SK-N-SH (cell line): ENCODE data around the gene ACSS1. TPM values are rescaled to one million over a fixed set of nuclear protein-coding genes. Genes with fewer than 3 reads are reported as not detected.

Source experiments
- CTCF ChIA-PET: fragments of 300-600, 350-600 bp; formaldehyde crosslinking; extraction: SDS; loops from one replicate; lab custom pipeline; 2021; lab: Yijun Ruan, JAX
- POLR2A ChIA-PET: fragments of 350-600 bp; sonication (Branson Sonifier 250); formaldehyde crosslinking; extraction: SDS; loops from one replicate; lab custom pipeline; 2020; ENCODE audit warnings: antibody characterized with exemption, inconsistent platforms; lab: Yijun Ruan, JAX
- DNase-seq: peaks from one replicate; pipeline ENCODE4 v3.0.0; 2012
- H2AFZ ChIP-seq: fragments of 200-600 bp; sonication (generic); 2 replicates; pipeline ENCODE4 v1.8.1; 2016; ENCODE audit warnings: antibody characterized with exemption, mild to moderate bottlenecking, low read depth
- H3F3A ChIP-seq: fragments of 200-600 bp; sonication (generic); replicated peaks from 2 replicates; pipeline ENCODE3; 2016; ENCODE audit warnings: antibody characterized with exemption, mild to moderate bottlenecking; ENCODE audit not compliant: insufficient read depth
- H3K27ac ChIP-seq, 2 experiments: fragments of 200-500 bp in 1 of 2; fragments of 200-600 bp in 1 of 2; sonication (Bioruptor generic) in 1 of 2; sonication (generic), shearing (Covaris generic) in 1 of 2; 2 replicates each; pipeline versions ENCODE4 v1.5.1 to v1.6.1; 2014 to 2016; ENCODE audit warnings: low read depth in 2 of 2, inconsistent platforms in 1 of 2, low read length in 1 of 2, mild to moderate bottlenecking in 1 of 2, mixed read lengths in 1 of 2
- H3K27me3 ChIP-seq: fragments of 200-600 bp; sonication (generic), shearing (Covaris generic); 2 replicates; pipeline ENCODE4 v1.6.1; 2016; ENCODE audit warnings: mixed run types; ENCODE audit not compliant: insufficient read depth
- H3K36me3 ChIP-seq, 2 experiments: fragments of 200-500 bp in 1 of 2; fragments of 200-600 bp in 1 of 2; sonication (Bioruptor generic) in 1 of 2; sonication (generic) in 1 of 2; replicated peaks in 1 of 2; 2 replicates each; pipeline versions ENCODE3 to v1.5.1; 2014 to 2016; ENCODE audit warnings: low read length in 1 of 2, mild to moderate bottlenecking in 1 of 2; ENCODE audit not compliant: insufficient read depth in 2 of 2, control insufficient read depth in 1 of 2
- H3K4me1 ChIP-seq, 2 experiments: fragments of 200-500 bp in 1 of 2; fragments of 200-600 bp in 1 of 2; sonication (Bioruptor generic) in 1 of 2; sonication (generic), shearing (Covaris generic) in 1 of 2; 2 replicates each; pipeline versions ENCODE4 v1.5.1 to v1.6.1; 2014 to 2016; ENCODE audit warnings: low read depth in 1 of 2, low read length in 1 of 2, mixed run types in 1 of 2; ENCODE audit not compliant: insufficient read depth in 2 of 2, control insufficient read depth in 1 of 2
- H3K4me2 ChIP-seq: fragments of 200-600 bp; sonication (generic), shearing (Covaris generic); 2 replicates; pipeline ENCODE4 v1.6.1; 2017; ENCODE audit warnings: mixed run types
- H3K4me3 ChIP-seq, 2 experiments: fragments of 200-500 bp in 1 of 2; fragments of 200-600 bp in 1 of 2; sonication (Bioruptor generic) in 1 of 2; sonication (generic), shearing (Covaris generic) in 1 of 2; 2 replicates each; pipeline versions ENCODE4 v1.5.1 to v1.8.1; 2014 to 2016; ENCODE audit warnings: low read depth in 2 of 2, inconsistent platforms in 1 of 2, low read length in 1 of 2, mild to moderate bottlenecking in 1 of 2, mixed read lengths in 1 of 2, moderate library complexity in 1 of 2
- H3K79me2 ChIP-seq: fragments of 200-600 bp; sonication (generic); 2 replicates; pipeline ENCODE4 v1.8.1; 2017; ENCODE audit warnings: mild to moderate bottlenecking; ENCODE audit not compliant: insufficient read depth
- H3K9ac ChIP-seq: fragments of 200-600 bp; sonication (generic); 2 replicates; pipeline ENCODE4 v1.6.1; 2017; ENCODE audit warnings: mixed run types
- H3K9me2 ChIP-seq: fragments of 200-600 bp; sonication (generic); 2 replicates; pipeline ENCODE4 v1.6.1; 2017; ENCODE audit warnings: mixed run types
- H3K9me3 ChIP-seq: fragments of 200-600 bp; sonication (generic); 2 replicates; pipeline ENCODE4 v1.6.1; 2017; ENCODE audit warnings: mixed run types, mild to moderate bottlenecking, moderate library complexity
- H4K20me1 ChIP-seq: fragments of 200-600 bp; sonication (generic); 2 replicates; pipeline ENCODE4 v1.6.1; 2017; ENCODE audit warnings: mild to moderate bottlenecking, mixed run types; ENCODE audit not compliant: insufficient read depth
- CHD2 ChIP-seq: fragments of 150-350 bp; IDR thresholded peaks from 2 replicates; pipeline ENCODE4 v1.6.1; 2018; ENCODE audit warnings: low read length; ENCODE audit not compliant: partially characterized antibody
- EP300 ChIP-seq, 2 experiments: IDR thresholded peaks; 2 replicates each; pipeline versions ENCODE4 v1.4.0 to v1.6.1; 2012; ENCODE audit warnings: borderline replicate concordance in 1 of 2, low read depth in 1 of 2, low read length in 1 of 2
- EZH2phosphoT487 ChIP-seq: fragments of 200-600 bp; sonication (generic); IDR thresholded peaks from 2 replicates; pipeline ENCODE4 v1.6.1; 2017; ENCODE audit warnings: low read depth, mixed run types, mild to moderate bottlenecking, antibody characterized with exemption, moderate library complexity, borderline replicate concordance
- FOXJ3 ChIP-seq: sonication (generic); formaldehyde crosslinking; IDR thresholded peaks from 2 replicates; pipeline ENCODE4 v1.5.1; 2020; ENCODE audit warnings: mild to moderate bottlenecking, missing genetic modification reagents
- GABPA ChIP-seq: IDR thresholded peaks from 2 replicates; pipeline ENCODE4 v1.4.0; 2012; ENCODE audit warnings: low read depth, mild to moderate bottlenecking
- NFIC ChIP-seq: IDR thresholded peaks from 2 replicates; pipeline ENCODE4 v1.4.0; 2012; ENCODE audit warnings: borderline replicate concordance
- POLR2AphosphoS5 ChIP-seq: IDR thresholded peaks from 2 replicates; pipeline ENCODE4 v1.6.1; 2012; ENCODE audit warnings: low read depth, low read length
- RCOR1 ChIP-seq: fragments of 150-350 bp; IDR thresholded peaks from 2 replicates; pipeline ENCODE4 v1.6.1; 2017; ENCODE audit warnings: antibody characterized with exemption, low read length
- SMC3 ChIP-seq: IDR thresholded peaks from 2 replicates; pipeline ENCODE4 v1.6.1; 2012; ENCODE audit warnings: low read depth, low read length, improper control_type of control experiment
- TCF12 ChIP-seq: IDR thresholded peaks from 2 replicates; pipeline ENCODE4 v1.4.0; 2012
- TEAD4 ChIP-seq: IDR thresholded peaks from 2 replicates; pipeline ENCODE4 v1.4.0; 2012; ENCODE audit warnings: mild to moderate bottlenecking, borderline replicate concordance; ENCODE audit not compliant: insufficient read depth
- WGBS: methylation state at CpG from one replicate; pipeline ENCODE4 v1.1.6; 2017; ENCODE audit warnings: low lambda C conversion rate; 5-methylcytosine and 5-hydroxymethylcytosine counted together
- polyA plus RNA-seq, 3 experiments: library from polyadenylated mRNA; depleted of rRNA; stranded (reverse); fragments of >200 nt; gene quantifications; 2 replicates each; pipeline ENCODE4 v1.2.3, GENCODE V29; 2012
- TF ChIP-seq, protein P1 (sequence below): fragments of 200-600 bp; sonication (generic); IDR thresholded peaks from 2 replicates; pipeline ENCODE4 v1.6.1; 2017; ENCODE audit warnings: antibody characterized with exemption, mild to moderate bottlenecking, moderate library complexity

The ACSS1 gene
- polyA plus RNA-seq, 1 of the 3 experiments (the other 2 are of a cell fraction), result 2.0 TPM

DNA sequence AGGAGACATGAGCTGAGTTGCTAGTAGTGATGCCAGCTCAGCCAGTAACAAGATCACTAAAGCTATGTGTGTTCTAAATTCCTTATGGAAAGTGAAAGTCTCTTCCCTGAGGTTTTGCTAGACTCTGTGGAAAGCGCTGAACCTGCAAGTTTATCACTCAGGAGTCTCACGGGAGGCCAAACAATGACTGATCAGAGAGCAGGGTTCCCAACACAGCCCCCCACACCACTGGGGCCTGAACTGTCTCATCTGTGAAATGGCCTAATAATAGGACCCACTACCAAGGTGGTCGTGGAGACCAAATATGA is 19.9 kb downstream of the ACSS1 start (continued):
- TF ChIP-seq GABPA, result no peak

DNA sequence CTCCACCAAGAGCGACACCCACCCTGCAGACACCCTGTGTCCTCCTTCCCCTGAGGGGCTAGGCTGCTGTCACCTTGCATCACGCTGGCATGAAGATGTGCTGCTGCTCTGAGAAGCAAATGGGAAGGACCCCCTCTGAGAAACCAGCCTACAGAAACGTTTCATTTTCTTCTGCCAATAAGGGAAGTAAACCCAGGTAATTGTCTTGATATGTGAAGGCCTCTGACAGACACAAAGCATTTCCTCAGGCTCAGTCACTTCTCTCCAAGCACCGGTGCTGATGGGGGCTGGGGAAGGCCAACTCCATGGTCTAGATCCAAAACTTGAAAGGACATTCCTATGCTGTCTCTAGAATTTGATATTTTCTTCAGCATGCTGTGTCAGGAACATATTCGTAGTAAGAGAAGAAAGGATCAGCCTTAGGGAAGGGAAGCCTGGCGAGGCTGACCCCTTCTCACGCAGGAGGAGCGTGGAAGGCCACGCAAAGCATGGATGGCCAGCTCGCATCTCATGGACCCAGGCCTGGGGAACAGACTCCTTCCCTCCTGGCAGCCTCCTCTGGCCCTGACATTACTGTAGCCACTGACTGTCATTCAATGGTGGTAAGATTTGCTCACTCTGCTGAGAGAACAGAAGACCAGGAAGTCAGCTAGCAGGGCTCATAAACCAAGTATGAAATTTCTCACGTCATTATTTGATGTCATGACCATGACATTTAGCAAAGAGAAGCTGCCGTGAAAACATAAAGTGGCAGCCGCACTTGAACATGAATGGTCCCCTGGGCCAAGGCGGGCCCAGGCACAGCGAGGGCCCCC is 20.4 kb downstream of the ACSS1 start:
- no peaks in the 10 kb centered on the region for H3K27me3 ChIP-seq
- H3K9me2 ChIP-seq, result no peaks in the 10 kb centered on the region
- H4K20me1 ChIP-seq, result no peaks in the 10 kb centered on the region
- ChIA-PET CTCF (no interaction called here), POLR2A (no interaction called here)
- no peak overlapping the region for H3K27ac ChIP-seq
- TF ChIP-seq NFIC, result no peak
- peaks cover 0 to 15% of the 10 kb centered on the region in 2 experiments; a peak in 1 of 4 replicates for H3K4me1 ChIP-seq
- H3K36me3 ChIP-seq, result no peaks in the 10 kb centered on the region
- H3K9ac ChIP-seq, result no peak overlapping the region
- no peaks in the 10 kb centered on the region for H3F3A ChIP-seq
- H2AFZ ChIP-seq, result no peak overlapping the region
- H3K4me2 ChIP-seq, result no peak overlapping the region
- no peak overlapping the region for H3K4me3 ChIP-seq
- H3K79me2 ChIP-seq, result no peaks in the 10 kb centered on the region
- H3K9me3 ChIP-seq, result no peaks in the 10 kb centered on the region
- no peak for DNase-seq
- 76% methylated on average over 12 of the region's 15 CpGs for WGBS

GRCh38 chr20:25036331-25036936 is 21.5 kb downstream of the ACSS1 start:
- Histone ChIP-seq H4K20me1 (no peaks in the 10 kb centered on the region), H3K27me3 (no peaks in the 10 kb centered on the region), H3K4me2 (no peak overlapping the region), H3K36me3 (no peaks in the 10 kb centered on the region), H3K4me1 (peaks cover 0 to 15% of the 10 kb centered on the region in 2 experiments; a peak in 1 of 4 replicates), H2AFZ (no peak overlapping the region), H3K9ac (no peak overlapping the region), H3K4me3 (no peak overlapping the region), H3F3A (no peaks in the 10 kb centered on the region), H3K9me3 (no peaks in the 10 kb centered on the region), H3K27ac (no peak overlapping the region), H3K79me2 (no peaks in the 10 kb centered on the region), H3K9me2 (no peaks in the 10 kb centered on the region)
- WGBS, result 74% methylated on average over 7 of the region's 7 CpGs
- POLR2A ChIA-PET, result no interaction called here
- no peak for TF ChIP-seq EZH2phosphoT487
- no peak for TF ChIP-seq CHD2
- no peak for DNase-seq
- CTCF ChIA-PET, result interaction anchor here (0.9 to 1.2 kb wide), 2 partner anchors 29 to 38 kb away, joined by 4 read pairs; no protein-coding TSS in a partner anchor

GRCh38 chr20:25035921-25036320 is 22.0 kb downstream of the ACSS1 start:
- no peaks in the 10 kb centered on the region for H3K9me3 ChIP-seq
- H3K9me2 ChIP-seq, result no peaks in the 10 kb centered on the region
- H3K4me2 ChIP-seq, result no peak overlapping the region
- H3K4me1 ChIP-seq, result peaks cover 0 to 15% of the 10 kb centered on the region in 2 experiments; a peak in 1 of 4 replicates
- ChIA-PET CTCF (interaction anchor here (0.9 to 1.2 kb wide), 2 partner anchors 29 to 37 kb away, joined by 4 read pairs; no protein-coding TSS in a partner anchor), POLR2A (no interaction called here)
- no peaks in the 10 kb centered on the region for H3F3A ChIP-seq
- no peaks in the 10 kb centered on the region for H4K20me1 ChIP-seq
- H3K79me2 ChIP-seq, result no peaks in the 10 kb centered on the region
- H3K4me3 ChIP-seq, result no peak overlapping the region
- TF ChIP-seq POLR2AphosphoS5, result no peak
- no peak for TF ChIP-seq EP300 (IDR thresholded peaks at IDR 0.05; ENCODE audit: borderline replicate concordance in 1 of 2, low read depth in 1 of 2, low read length in 1 of 2)
- TF ChIP-seq, protein P1, sequence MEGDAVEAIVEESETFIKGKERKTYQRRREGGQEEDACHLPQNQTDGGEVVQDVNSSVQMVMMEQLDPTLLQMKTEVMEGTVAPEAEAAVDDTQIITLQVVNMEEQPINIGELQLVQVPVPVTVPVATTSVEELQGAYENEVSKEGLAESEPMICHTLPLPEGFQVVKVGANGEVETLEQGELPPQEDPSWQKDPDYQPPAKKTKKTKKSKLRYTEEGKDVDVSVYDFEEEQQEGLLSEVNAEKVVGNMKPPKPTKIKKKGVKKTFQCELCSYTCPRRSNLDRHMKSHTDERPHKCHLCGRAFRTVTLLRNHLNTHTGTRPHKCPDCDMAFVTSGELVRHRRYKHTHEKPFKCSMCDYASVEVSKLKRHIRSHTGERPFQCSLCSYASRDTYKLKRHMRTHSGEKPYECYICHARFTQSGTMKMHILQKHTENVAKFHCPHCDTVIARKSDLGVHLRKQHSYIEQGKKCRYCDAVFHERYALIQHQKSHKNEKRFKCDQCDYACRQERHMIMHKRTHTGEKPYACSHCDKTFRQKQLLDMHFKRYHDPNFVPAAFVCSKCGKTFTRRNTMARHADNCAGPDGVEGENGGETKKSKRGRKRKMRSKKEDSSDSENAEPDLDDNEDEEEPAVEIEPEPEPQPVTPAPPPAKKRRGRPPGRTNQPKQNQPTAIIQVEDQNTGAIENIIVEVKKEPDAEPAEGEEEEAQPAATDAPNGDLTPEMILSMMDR, result no peak
- TF ChIP-seq RCOR1, result no peak
- no peak for TF ChIP-seq TCF12
- no peak for TF ChIP-seq TEAD4
- no peak for TF ChIP-seq FOXJ3 (CRISPR knock-in tag)
- no peak for TF ChIP-seq SMC3
- TF ChIP-seq, all 33 proteins: peak for 0
- DNase-seq, result no peak
- Histone ChIP-seq H2AFZ (no peak overlapping the region), H3K27ac (no peak overlapping the region), H3K9ac (no peak overlapping the region), H3K36me3 (no peaks in the 10 kb centered on the region), H3K27me3 (no peaks in the 10 kb centered on the region)
- WGBS, result 58% methylated on average over 4 of the region's 4 CpGs
